Upper lobe of right lung (tissue), 1 donor: ENCODE measurements around the gene FAM114A1. TPM values are rescaled to one million over a fixed set of nuclear protein-coding genes. Genes with fewer than 3 reads are reported as not detected.
A peak's percentile ranks its signal among the peaks of the same experiment; 100 is the strongest.

ENCODE experiments used
- ATAC-seq: fragments of 200-7000 bp; cut with Tn5 transposase; one replicate; pipeline ENCODE4 v1.9.1; 2020; ENCODE audit warnings: mild to moderate bottlenecking, moderate library complexity
- DNase-seq: peaks from one replicate; pipeline ENCODE4 v3.0.0-alpha.2; 2020
- H3K27ac ChIP-seq: fragments of 200-600 bp; one replicate; pipeline ENCODE4 v1.8.0; 2022
- H3K27me3 ChIP-seq: fragments of 200-600 bp; one replicate; pipeline ENCODE4 v1.8.0; 2022; ENCODE audit warnings: mild to moderate bottlenecking
- H3K36me3 ChIP-seq: fragments of 200-600 bp; one replicate; pipeline ENCODE4 v1.8.0; 2022
- H3K4me1 ChIP-seq: fragments of 200-600 bp; one replicate; pipeline ENCODE4 v1.8.0; 2022
- H3K4me3 ChIP-seq: fragments of 200-600 bp; one replicate; pipeline ENCODE4 v1.8.0; 2022; ENCODE audit warnings: mild to moderate bottlenecking
- H3K9me3 ChIP-seq: fragments of 200-600 bp; one replicate; pipeline ENCODE4 v1.8.0; 2022
- intact Hi-C: fragments of 100-400 bp; cut with DNase I; formaldehyde crosslinking; loops from one replicate; pipeline ENCODE4 v1.11.0; 2022
- total RNA-seq: library from RNA; stranded (reverse); fragmentation: NEBNext Ultra II Directional; extraction: Animal tissue kit (Norgen Biotek cat#: 25700); gene quantifications from one replicate; pipeline ENCODE4 v1.2.1, GENCODE V29; 2021
- TF ChIP-seq, protein P1 (sequence below): fragments of 200-600 bp; IDR thresholded peaks from one replicate; pipeline ENCODE4 v1.8.0; 2022; ENCODE audit warnings: antibody characterized with exemption
- donor health status: DM: no; HTN: yes; CAD: no; lungs with severe emphysema.

FAM114A1 gene
- total RNA-seq, 1 donor from 2014 or later = 39.8 TPM

DNA sequence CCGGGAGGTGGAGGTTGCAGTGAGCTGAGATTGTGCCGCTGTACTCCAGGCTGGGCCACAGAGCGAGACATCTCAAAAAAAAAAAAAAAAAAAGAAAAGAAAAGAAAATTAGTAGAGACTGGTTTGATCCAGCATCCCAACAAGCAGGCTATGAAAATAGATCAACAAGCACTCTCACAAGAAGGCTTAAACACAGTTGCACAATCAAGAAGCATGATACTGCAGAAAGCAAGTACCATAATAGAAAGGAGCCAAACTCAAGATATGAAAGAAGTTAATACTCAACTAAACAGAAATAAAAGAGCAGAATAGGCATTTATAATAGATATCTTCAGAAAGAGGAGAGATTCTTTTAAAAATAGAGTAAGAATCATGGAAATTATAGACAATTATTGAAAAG is 21.6 kb upstream of the FAM114A1 start:
- Histone ChIP-seq H3K4me3 (no peak overlapping the region), H3K27me3 (no peaks in the 10 kb centered on the region), H3K4me1 (no peaks in the 10 kb centered on the region), H3K9me3 (no peaks in the 10 kb centered on the region), H3K27ac (no peak overlapping the region), H3K36me3 (no peaks in the 10 kb centered on the region)
- DNase-seq (no peak), ATAC-seq (peak; percentile 56)
- TF ChIP-seq, protein P1, sequence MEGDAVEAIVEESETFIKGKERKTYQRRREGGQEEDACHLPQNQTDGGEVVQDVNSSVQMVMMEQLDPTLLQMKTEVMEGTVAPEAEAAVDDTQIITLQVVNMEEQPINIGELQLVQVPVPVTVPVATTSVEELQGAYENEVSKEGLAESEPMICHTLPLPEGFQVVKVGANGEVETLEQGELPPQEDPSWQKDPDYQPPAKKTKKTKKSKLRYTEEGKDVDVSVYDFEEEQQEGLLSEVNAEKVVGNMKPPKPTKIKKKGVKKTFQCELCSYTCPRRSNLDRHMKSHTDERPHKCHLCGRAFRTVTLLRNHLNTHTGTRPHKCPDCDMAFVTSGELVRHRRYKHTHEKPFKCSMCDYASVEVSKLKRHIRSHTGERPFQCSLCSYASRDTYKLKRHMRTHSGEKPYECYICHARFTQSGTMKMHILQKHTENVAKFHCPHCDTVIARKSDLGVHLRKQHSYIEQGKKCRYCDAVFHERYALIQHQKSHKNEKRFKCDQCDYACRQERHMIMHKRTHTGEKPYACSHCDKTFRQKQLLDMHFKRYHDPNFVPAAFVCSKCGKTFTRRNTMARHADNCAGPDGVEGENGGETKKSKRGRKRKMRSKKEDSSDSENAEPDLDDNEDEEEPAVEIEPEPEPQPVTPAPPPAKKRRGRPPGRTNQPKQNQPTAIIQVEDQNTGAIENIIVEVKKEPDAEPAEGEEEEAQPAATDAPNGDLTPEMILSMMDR = no peak
- intact Hi-C loops = no loop called here

DNA sequence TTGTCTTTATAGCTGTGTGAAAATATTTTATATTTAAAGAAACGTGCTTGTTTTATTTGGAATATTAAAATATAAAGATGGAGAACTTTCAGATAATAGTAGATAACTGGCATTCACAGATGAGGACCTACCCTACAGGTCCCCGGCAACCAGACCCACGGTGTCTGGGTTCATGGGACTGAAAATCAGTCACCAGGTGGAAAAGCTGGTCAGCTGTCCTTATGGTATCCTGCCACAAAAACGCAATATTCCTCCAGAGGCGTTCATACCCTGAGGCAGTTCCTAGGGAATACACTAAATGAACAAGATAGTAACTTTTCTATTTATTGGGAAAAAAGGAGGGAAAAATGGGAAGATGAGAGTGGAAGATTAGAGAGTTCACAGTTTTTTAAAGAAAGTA is 12.1 kb upstream of the FAM114A1 start:
- H3K4me3 ChIP-seq = peak overlapping the region; percentile 36
- H3K9me3 ChIP-seq = no peaks in the 10 kb centered on the region
- H3K36me3 ChIP-seq = no peaks in the 10 kb centered on the region
- DNase-seq (no peak), ATAC-seq (no peak)
- TF ChIP-seq, protein P1 = no peak
- H3K27ac ChIP-seq = peak overlapping the region; percentile 78
- H3K4me1 ChIP-seq = no peaks in the 10 kb centered on the region
- intact Hi-C loops = no loop called here
- H3K27me3 ChIP-seq = no peaks in the 10 kb centered on the region

DNA sequence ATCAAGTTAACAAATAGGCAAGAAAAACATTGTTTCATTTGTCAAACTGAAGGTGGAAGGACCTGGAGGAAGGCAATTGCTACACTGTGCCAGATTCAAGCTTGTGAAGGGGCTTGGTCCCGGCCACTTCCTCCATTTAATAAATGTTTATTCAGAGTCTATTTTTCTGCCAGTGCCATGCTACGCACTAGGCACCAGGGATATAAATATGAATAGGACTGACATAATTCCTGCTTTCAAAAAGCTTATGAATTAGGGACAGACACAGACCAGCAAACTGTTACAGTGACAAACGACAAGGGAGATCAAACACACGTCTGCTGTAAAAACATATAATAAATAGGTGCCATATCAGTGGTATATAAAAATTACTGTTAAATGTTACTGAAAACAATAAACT is 11.6 kb upstream of the FAM114A1 start:
- peak; percentile 55 for ATAC-seq
- Histone ChIP-seq H3K27me3 (no peaks in the 10 kb centered on the region), H3K4me3 (peak overlapping the region; percentile 36), H3K9me3 (no peaks in the 10 kb centered on the region), H3K36me3 (no peaks in the 10 kb centered on the region), H3K27ac (peak overlapping the region; percentile 78), H3K4me1 (no peaks in the 10 kb centered on the region)
- intact Hi-C loops = no loop called here
- TF ChIP-seq, protein P1 = no peak
- no peak for DNase-seq

DNA sequence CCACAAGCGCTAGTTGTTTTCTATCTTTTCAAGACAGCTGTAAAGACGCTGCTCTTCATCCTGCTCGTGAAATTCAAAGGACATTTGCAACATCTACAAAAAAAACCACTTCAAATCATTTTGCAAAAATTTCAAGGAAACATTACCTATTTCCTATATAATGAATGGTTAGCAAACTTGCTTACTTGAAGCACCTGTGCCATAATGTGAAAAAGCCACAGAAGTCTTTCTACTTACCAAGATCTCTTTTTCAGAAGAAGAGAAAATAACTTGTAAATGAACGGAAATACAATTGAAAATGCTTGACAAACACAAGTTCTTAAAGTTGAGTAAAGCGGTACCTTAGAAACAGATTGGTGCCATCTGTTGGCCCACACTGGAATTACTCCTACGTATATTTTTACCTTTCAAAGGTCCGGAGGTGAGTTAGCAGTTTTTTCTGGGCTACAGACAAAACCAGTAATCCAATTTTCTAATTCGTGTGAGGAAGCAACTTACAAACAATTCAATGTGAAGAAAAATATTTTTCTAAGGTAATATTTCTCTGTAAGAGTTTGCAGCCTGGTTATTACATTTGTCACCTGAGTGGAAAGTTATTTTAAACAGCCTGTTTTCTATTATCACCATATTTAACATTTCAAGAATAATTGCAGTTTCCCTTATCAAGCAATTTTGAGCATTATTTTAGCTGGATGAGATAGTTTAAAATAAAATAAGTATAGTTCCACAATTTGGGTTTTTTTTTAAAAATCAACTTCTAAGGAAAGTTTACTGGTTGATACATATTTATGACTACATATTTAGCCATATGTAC is 10.9 kb upstream of the FAM114A1 start, which contains the start of gene TLR6:
TLR6 (minus strand) TSS at position 294 of the 814 bp plus-strand sequence. CDS start 27,344 bp downstream, outside the sequence.
- Histone ChIP-seq H3K4me1 (no peaks in the 10 kb centered on the region), H3K27ac (peak within 1 kb of the TSS; percentile 78), H3K9me3 (no peaks in the 10 kb centered on the region), H3K36me3 (no peaks in the 10 kb centered on the region), H3K27me3 (no peaks in the 10 kb centered on the region), H3K4me3 (peak within 1 kb of the TSS; percentile 36)
- no peak for DNase-seq
- TF ChIP-seq, protein P1 = peak; percentile 81
- ATAC-seq = peak; percentile 78
- intact Hi-C loops = no loop called here

DNA sequence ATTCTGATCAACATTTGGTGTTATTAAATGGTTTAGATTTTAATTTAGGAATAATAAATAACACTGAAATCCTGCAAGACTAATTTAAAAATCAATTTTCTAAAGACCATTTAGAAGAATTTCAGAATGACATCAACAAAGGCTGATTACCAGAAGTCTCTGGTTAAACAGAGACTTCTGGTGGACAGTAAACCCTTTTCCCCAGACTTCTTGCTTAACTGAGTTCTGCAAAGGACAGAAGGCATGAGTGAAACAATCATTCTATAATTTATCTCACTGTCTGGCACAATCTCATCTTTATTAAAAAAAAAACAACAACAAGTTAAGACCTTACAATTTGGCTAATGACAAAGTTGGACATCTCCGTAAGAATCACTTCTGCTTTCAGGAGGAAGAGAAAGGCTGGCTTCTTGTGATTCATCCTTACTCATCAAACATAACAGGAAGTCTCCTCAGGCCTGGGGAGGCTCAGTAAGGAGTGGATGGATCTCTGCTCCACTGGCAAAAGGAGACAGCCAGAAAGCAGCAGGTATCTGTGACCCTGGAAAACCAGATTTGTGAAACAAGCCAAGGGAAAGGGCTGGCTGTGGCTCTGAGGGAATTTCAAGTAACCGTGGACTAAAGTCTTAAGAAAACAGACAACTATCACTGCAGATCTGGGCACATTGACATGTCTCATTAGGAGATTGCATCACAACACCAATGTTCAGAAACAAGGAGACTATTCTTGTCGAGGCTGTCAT is 10.1 kb upstream of the FAM114A1 start:
- DNase-seq (no peak), ATAC-seq (peak; percentile 87)
- H3K27me3 ChIP-seq = no peaks in the 10 kb centered on the region
- peak overlapping the region; percentile 78 for H3K27ac ChIP-seq
- no peaks in the 10 kb centered on the region for H3K9me3 ChIP-seq
- no peaks in the 10 kb centered on the region for H3K36me3 ChIP-seq
- TF ChIP-seq, protein P1 = no peak
- no peaks in the 10 kb centered on the region for H3K4me1 ChIP-seq
- no peak overlapping the region for H3K4me3 ChIP-seq
- intact Hi-C loops = no loop called here
